Measurements from ENCODE around the gene LGALS3BP.

The LGALS3BP gene

GRCh38 chr17:79001190-79002020, 21.7 kb upstream of the LGALS3BP start:
- peaks cover 39% of the 10 kb centered on the region for H3K79me2 ChIP-seq (ENCODE audit: insufficient read depth, low read length)
- H3K27me3 ChIP-seq (ENCODE audit: low read length) = no peaks in the 10 kb centered on the region
- no peaks in the 10 kb centered on the region for H3F3A ChIP-seq (ENCODE audit: insufficient read depth)
- no peak overlapping the region for H3K4me3 ChIP-seq (ENCODE audit: insufficient read depth, low read length, poor library complexity, severe bottlenecking)
- H4K20me1 ChIP-seq (ENCODE audit: low read depth, low read length) = no peaks in the 10 kb centered on the region
- TF ChIP-seq CTCF (IDR thresholded peaks at IDR 0.05; ENCODE audit: insufficient read depth, low read length, poor library complexity, severe bottlenecking) (no peak), EZH2phosphoT487 (conservative IDR thresholded peaks at IDR 0.05; ENCODE audit: low read length) (no peak)
- no peak overlapping the region for H3K9ac ChIP-seq (ENCODE audit: low read length)
- H3K36me3 ChIP-seq (ENCODE audit: low read length) = no peaks in the 10 kb centered on the region
- no peaks in the 10 kb centered on the region for H3K9me3 ChIP-seq (ENCODE audit: insufficient read depth, low read length)
- no peak overlapping the region for H2AFZ ChIP-seq (ENCODE audit: low read depth, low read length, severe bottlenecking)
- no peak overlapping the region for H3K27ac ChIP-seq (ENCODE audit: low read depth, low read length)
- no peak overlapping the region for H3K4me2 ChIP-seq (ENCODE audit: low read depth, low read length, poor library complexity, severe bottlenecking)
- H3K9me2 ChIP-seq (replicated peaks; ENCODE audit: insufficient read depth, low read length) = no peaks in the 10 kb centered on the region

- H3K9me3 ChIP-seq (ENCODE audit: insufficient read depth, low read length) = no peaks in the 10 kb centered on the region
- peaks cover 35% of the 10 kb centered on the region for H3K79me2 ChIP-seq (ENCODE audit: insufficient read depth, low read length)
- H3K4me3 ChIP-seq (ENCODE audit: insufficient read depth, low read length, poor library complexity, severe bottlenecking) = no peak overlapping the region
- H2AFZ ChIP-seq (ENCODE audit: low read depth, low read length, severe bottlenecking) = no peak overlapping the region
- no peak overlapping the region for H3K4me2 ChIP-seq (ENCODE audit: low read depth, low read length, poor library complexity, severe bottlenecking)
- no peaks in the 10 kb centered on the region for H3K36me3 ChIP-seq (ENCODE audit: low read length)
- TF ChIP-seq CTCF (IDR thresholded peaks at IDR 0.05; ENCODE audit: insufficient read depth, low read length, poor library complexity, severe bottlenecking) = no peak
- no peak for TF ChIP-seq EZH2phosphoT487 (conservative IDR thresholded peaks at IDR 0.05; ENCODE audit: low read length)
- no peak overlapping the region for H3K9ac ChIP-seq (ENCODE audit: low read length)
- no peaks in the 10 kb centered on the region for H3K9me2 ChIP-seq (replicated peaks; ENCODE audit: insufficient read depth, low read length)
- no peaks in the 10 kb centered on the region for H3K27me3 ChIP-seq (ENCODE audit: low read length)
- no peaks in the 10 kb centered on the region for H3F3A ChIP-seq (ENCODE audit: insufficient read depth)
- H4K20me1 ChIP-seq (ENCODE audit: low read depth, low read length) = no peaks in the 10 kb centered on the region
- no peak overlapping the region for H3K27ac ChIP-seq (ENCODE audit: low read depth, low read length)
Observed at GRCh38 chr17:79000396-79001189, 20.9 kb upstream of the LGALS3BP start.

- H2AFZ ChIP-seq (ENCODE audit: low read depth, low read length, severe bottlenecking) = no peak overlapping the region
- peaks cover 35% of the 10 kb centered on the region for H3K79me2 ChIP-seq (ENCODE audit: insufficient read depth, low read length)
- no peaks in the 10 kb centered on the region for H4K20me1 ChIP-seq (ENCODE audit: low read depth, low read length)
Observed at GRCh38 chr17:78999947-79000395, 20.2 kb upstream of the LGALS3BP start.

More at GRCh38 chr17:78999947-79000395, 20.2 kb upstream of the LGALS3BP start:
- no peaks in the 10 kb centered on the region for H3K36me3 ChIP-seq (ENCODE audit: low read length)
- no peak overlapping the region for H3K9ac ChIP-seq (ENCODE audit: low read length)
- H3K9me2 ChIP-seq (replicated peaks; ENCODE audit: insufficient read depth, low read length) = no peaks in the 10 kb centered on the region
- no peak overlapping the region for H3K4me3 ChIP-seq (ENCODE audit: insufficient read depth, low read length, poor library complexity, severe bottlenecking)
- H3K27me3 ChIP-seq (ENCODE audit: low read length) = no peaks in the 10 kb centered on the region
- no peaks in the 10 kb centered on the region for H3F3A ChIP-seq (ENCODE audit: insufficient read depth)
- H3K27ac ChIP-seq (ENCODE audit: low read depth, low read length) = no peak overlapping the region
- H3K9me3 ChIP-seq (ENCODE audit: insufficient read depth, low read length) = no peaks in the 10 kb centered on the region
- no peak overlapping the region for H3K4me2 ChIP-seq (ENCODE audit: low read depth, low read length, poor library complexity, severe bottlenecking)
- TF ChIP-seq EZH2phosphoT487 (conservative IDR thresholded peaks at IDR 0.05; ENCODE audit: low read length) (no peak), CTCF (IDR thresholded peaks at IDR 0.05; ENCODE audit: insufficient read depth, low read length, poor library complexity, severe bottlenecking) (no peak)

All from SU-DHL-6 (cell line).